SK-N-SH treated with all-trans-retinoic acid at 6 μM for 48 hours (cell line): ENCODE data around the gene PPP2R3B.

Experiments used
- PATZ1 ChIP-seq: fragments of 250-450 bp; sonication (Bioruptor Pico); IDR thresholded peaks from 2 replicates; pipeline ENCODE4 v1.8.0; 2020; ENCODE audit warnings: mild to moderate bottlenecking, moderate library complexity, borderline replicate concordance
- PPARA ChIP-seq: fragments of 250-450 bp; sonication (Bioruptor Pico); IDR thresholded peaks from 2 replicates; pipeline ENCODE4 v1.5.0; 2020; ENCODE audit warnings: mild to moderate bottlenecking, borderline replicate concordance
- RARB ChIP-seq: fragments of 250-450 bp; sonication (Bioruptor Pico); IDR thresholded peaks from 2 replicates; pipeline ENCODE4 v1.8.0; 2021; ENCODE audit warnings: mild to moderate bottlenecking, moderate library complexity
- TSHZ2 ChIP-seq: fragments of 250-450 bp; sonication (Bioruptor Pico); IDR thresholded peaks from 2 replicates; pipeline ENCODE4 v1.5.0; 2020; ENCODE audit warnings: mild to moderate bottlenecking, moderate library complexity
- ZFP3 ChIP-seq: fragments of 250-450 bp; sonication (Bioruptor Pico); IDR thresholded peaks from 2 replicates; pipeline ENCODE4 v1.5.0; 2020; ENCODE audit warnings: mild to moderate bottlenecking, moderate library complexity
- ZFP30 ChIP-seq: fragments of 450-650 bp; formaldehyde crosslinking; IDR thresholded peaks from 2 replicates; pipeline ENCODE4 v1.5.0; 2022; ENCODE audit warnings: mild to moderate bottlenecking, moderate library complexity

- TF ChIP-seq RARB (CRISPR knock-in tag) (no peak), ZFP30 (CRISPR knock-in tag) (no peak), ZFP3 (CRISPR knock-in tag) (no peak), PATZ1 (CRISPR knock-in tag) (no peak), PPARA (CRISPR knock-in tag) (no peak), TSHZ2 (CRISPR knock-in tag) (no peak)
Observed at GRCh38 chrX:374596-374995, 12.1 kb downstream of the PPP2R3B start.
